ENCODE measurements around the gene CADM1. TPM values are rescaled to one million over a fixed set of nuclear protein-coding genes. Genes with fewer than 3 reads are reported as not detected.

Gene CADM1
- polyA plus RNA-seq, 6 donors from 2014 or later: not detected

GRCh38 chr11:115127790-115128189, 376.4 kb downstream of the CADM1 start:
- ATAC-seq (ENCODE audit: low read depth in 2 of 2): no peak
- peaks cover 0 to 8% (median 0%) of the 10 kb centered on the region in 3 donors for H3K27me3 Mint-ChIP-seq
- H3K36me3 Mint-ChIP-seq: no peaks in the 10 kb centered on the region
- H3K27ac Mint-ChIP-seq: no peak overlapping the region
- peaks cover 0 to 7% (median 0%) of the 10 kb centered on the region in 3 donors for H3K4me1 Mint-ChIP-seq
- no peak for DNase-seq
- H3K9me3 Mint-ChIP-seq: peaks cover 0 to 6% (median 2%) of the 10 kb centered on the region in 7 donors
- H3K4me3 Mint-ChIP-seq: no peak overlapping the region

- no peak overlapping the region for H3K27ac Mint-ChIP-seq
- H3K4me1 Mint-ChIP-seq: peaks cover 0 to 7% (median 0%) of the 10 kb centered on the region in 3 donors
- H3K36me3 Mint-ChIP-seq: no peaks in the 10 kb centered on the region
- ATAC-seq (ENCODE audit: low read depth in 2 of 2) (no peak), DNase-seq (no peak)
- H3K9me3 Mint-ChIP-seq: peaks cover 0 to 6% (median 2%) of the 10 kb centered on the region in 7 donors
- H3K4me3 Mint-ChIP-seq: no peak overlapping the region
- peaks cover 0 to 4% (median 0%) of the 10 kb centered on the region in 3 donors for H3K27me3 Mint-ChIP-seq
These were observed 377.6 kb downstream of the CADM1 start for GRCh38 chr11:115126515-115127208.

- Mint-ChIP-seq H3K9me3 (peaks cover 0 to 6% (median 2%) of the 10 kb centered on the region in 7 donors), H3K4me1 (peaks cover 0 to 7% (median 0%) of the 10 kb centered on the region in 3 donors), H3K36me3 (no peaks in the 10 kb centered on the region), H3K27ac (no peak overlapping the region), H3K27me3 (peaks cover 0 to 4% (median 0%) of the 10 kb centered on the region in 3 donors), H3K4me3 (no peak overlapping the region)
- DNase-seq (no peak), ATAC-seq (ENCODE audit: low read depth in 2 of 2) (no peak)
These were observed 378.1 kb downstream of the CADM1 start for GRCh38 chr11:115126092-115126491.

GRCh38 chr11:115124786-115125185, 379.4 kb downstream of the CADM1 start:
- H3K9me3 Mint-ChIP-seq: peaks cover 0 to 6% (median 1%) of the 10 kb centered on the region in 7 donors
- H3K4me1 Mint-ChIP-seq: peaks cover 0 to 7% (median 0%) of the 10 kb centered on the region in 3 donors
- H3K4me3 Mint-ChIP-seq: no peak overlapping the region
- no peaks in the 10 kb centered on the region for H3K36me3 Mint-ChIP-seq
- H3K27ac Mint-ChIP-seq: no peak overlapping the region
- ATAC-seq (ENCODE audit: low read depth in 2 of 2): no peak
- DNase-seq: no peak
- H3K27me3 Mint-ChIP-seq: peaks cover 0 to 4% (median 1%) of the 10 kb centered on the region in 3 donors

- H3K9me3 Mint-ChIP-seq: peaks cover 0 to 6% (median 1%) of the 10 kb centered on the region in 7 donors
These were observed 380.6 kb downstream of the CADM1 start for GRCh38 chr11:115123641-115124040.

GRCh38 chr11:115122274-115122673, 381.9 kb downstream of the CADM1 start:
- DNase-seq (no peak), ATAC-seq (ENCODE audit: low read depth in 2 of 2) (no peak)
- Mint-ChIP-seq H3K27ac (no peak overlapping the region), H3K36me3 (no peaks in the 10 kb centered on the region), H3K4me1 (peaks cover 0 to 7% (median 0%) of the 10 kb centered on the region in 3 donors), H3K4me3 (no peak overlapping the region), H3K27me3 (peaks cover 0 to 7% (median 0%) of the 10 kb centered on the region in 3 donors), H3K9me3 (peaks cover 0 to 6% (median 2%) of the 10 kb centered on the region in 7 donors)

More at GRCh38 chr11:115123641-115124040, 380.6 kb downstream of the CADM1 start:
- Mint-ChIP-seq H3K36me3 (no peaks in the 10 kb centered on the region), H3K4me1 (peaks cover 0 to 7% (median 0%) of the 10 kb centered on the region in 3 donors), H3K27ac (no peak overlapping the region), H3K27me3 (peaks cover 0 to 7% (median 0%) of the 10 kb centered on the region in 3 donors), H3K4me3 (no peak overlapping the region)
- no peak for ATAC-seq (ENCODE audit: low read depth in 2 of 2)
- DNase-seq: no peak
